ENCODE results near the gene LARP4B.

GRCh38 chr10:947051-947450, 15.5 kb upstream of the LARP4B start:
- TF ChIP-seq CTCF (IDR thresholded peaks at IDR 0.05) (no peak), POLR2A (IDR thresholded peaks at IDR 0.05) (no peak)

All from uterus (tissue), 2 donors.